ENCODE measurements around the gene TMEM131L.
"Not testable (repeated sequence)": the region's sequence is repeated elsewhere in the genome, so short reads cannot be mapped to it uniquely, and the experiment has no call there.

The TMEM131L gene

GRCh38 chr4:153466081-153466948 is at the start of gene TMEM131L:
TMEM131L (plus strand) TSS chr4:153466360; CDS start chr4:153466398, 38 bp downstream.
- peak; percentile 77 for DNase-seq

- not testable (repeated sequence) for DNase-seq
These were observed 49.7 kb upstream of the TMEM131L start for GRCh38 chr4:153416456-153416855.

- no peak for DNase-seq
These were observed 48.0 kb upstream of the TMEM131L start for GRCh38 chr4:153418121-153418520.

GRCh38 chr4:153418558-153418957 is 47.6 kb upstream of the TMEM131L start:
- DNase-seq, result no peak

GRCh38 chr4:153419029-153419428 is 47.1 kb upstream of the TMEM131L start:
- DNase-seq, result no peak

GRCh38 chr4:153419673-153420278 is 46.4 kb upstream of the TMEM131L start:
- DNase-seq, result no peak

GRCh38 chr4:153420361-153420760 is 45.8 kb upstream of the TMEM131L start:
- DNase-seq, result no peak

GRCh38 chr4:153421941-153422340 is 44.2 kb upstream of the TMEM131L start:
- DNase-seq, result peak; percentile 77

- peak; percentile 27 for DNase-seq
These were observed 39.8 kb upstream of the TMEM131L start for GRCh38 chr4:153426207-153426885.

GRCh38 chr4:153427363-153428071 is 38.6 kb upstream of the TMEM131L start:
- no peak for DNase-seq

GRCh38 chr4:153428941-153429475 is 37.2 kb upstream of the TMEM131L start:
- no peak for DNase-seq

GRCh38 chr4:153432965-153433753 is 33.0 kb upstream of the TMEM131L start:
- peak; percentile 94 for DNase-seq

GRCh38 chr4:153433754-153434105 is 32.4 kb upstream of the TMEM131L start:
- no peak for DNase-seq

- peak; percentile 28 for DNase-seq
These were observed 32.0 kb upstream of the TMEM131L start for GRCh38 chr4:153434190-153434589.

GRCh38 chr4:153438916-153439756 is 27.0 kb upstream of the TMEM131L start:
- DNase-seq, result peak; percentile 32

- DNase-seq, result no peak
These were observed 26.3 kb upstream of the TMEM131L start for GRCh38 chr4:153439831-153440230.

- no peak for DNase-seq
These were observed 25.7 kb upstream of the TMEM131L start for GRCh38 chr4:153440475-153440874.

GRCh38 chr4:153447175-153447905 is 18.8 kb upstream of the TMEM131L start:
- no peak for DNase-seq

- no peak for DNase-seq
These were observed 18.0 kb upstream of the TMEM131L start for GRCh38 chr4:153448003-153448731.

GRCh38 chr4:153449338-153449737 is 16.8 kb upstream of the TMEM131L start:
- no peak for DNase-seq

Measured in activated CD4-positive, alpha-beta T cell treated with anti-CD3 and anti-CD28 coated beads, Interleukin-2, Interleukin-6, amounts not matched to agents 100 ng/mL and 50 ng/mL, durations not matched to agents 16 hours and 8 hours (primary cell).